ENCODE data around the gene SLC25A30.
"Not testable (repeated sequence)": the region's sequence is repeated elsewhere in the genome, so short reads cannot be mapped to it uniquely, and the experiment has no call there.

Gene SLC25A30

GRCh38 chr13:45426056-45426841 lies 8.1 kb upstream of the SLC25A30 start:
- not testable (repeated sequence) for DNase-seq

DNA sequence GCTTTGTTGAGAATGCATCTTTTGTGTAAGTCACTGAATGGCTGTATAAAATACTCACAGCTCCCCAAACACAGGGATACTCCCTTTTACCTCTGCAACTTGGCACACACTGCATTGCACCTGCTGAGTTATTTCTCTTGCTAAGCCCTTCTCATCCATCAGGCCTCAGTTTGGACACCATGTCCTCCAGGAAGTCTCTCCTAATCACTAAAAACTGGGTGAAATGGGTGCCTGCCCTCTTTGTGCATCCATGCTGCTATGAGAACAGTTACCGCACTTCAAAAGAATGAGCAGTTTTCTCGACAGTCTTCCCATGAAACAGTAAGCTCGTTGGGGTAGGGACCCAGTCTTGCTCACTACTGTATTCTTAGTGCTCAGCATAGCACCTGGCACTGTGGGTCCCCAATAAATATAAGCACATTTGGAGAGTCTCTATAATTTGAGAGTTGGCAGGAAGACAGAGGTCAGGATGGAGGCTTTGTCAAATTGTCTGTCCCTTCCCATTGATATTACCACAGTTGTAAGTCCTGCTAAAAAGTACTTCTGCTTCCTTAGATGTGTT lies 4.6 kb upstream of the SLC25A30 start:
- no peak for DNase-seq

DNA sequence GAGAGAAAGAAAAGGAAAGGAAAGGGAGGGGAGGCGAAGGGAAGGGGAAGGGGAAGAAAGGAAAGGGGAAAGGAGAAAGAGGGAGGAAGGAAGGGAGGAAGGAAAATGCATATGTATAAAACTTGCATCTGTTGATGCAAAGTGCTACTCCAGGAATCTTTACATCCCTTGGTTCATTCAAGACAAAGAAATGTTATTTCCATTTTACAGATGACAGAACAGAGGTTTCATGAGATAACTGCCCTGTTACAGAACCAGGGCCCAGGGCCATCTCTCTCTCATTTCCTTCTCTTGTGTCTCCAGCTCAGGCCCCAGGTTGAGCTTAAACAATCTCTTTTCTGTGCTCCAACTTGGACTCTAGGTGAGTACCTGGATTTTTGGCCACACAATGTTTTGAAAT lies 1.8 kb upstream of the SLC25A30 start:
- DNase-seq = no peak

DNA sequence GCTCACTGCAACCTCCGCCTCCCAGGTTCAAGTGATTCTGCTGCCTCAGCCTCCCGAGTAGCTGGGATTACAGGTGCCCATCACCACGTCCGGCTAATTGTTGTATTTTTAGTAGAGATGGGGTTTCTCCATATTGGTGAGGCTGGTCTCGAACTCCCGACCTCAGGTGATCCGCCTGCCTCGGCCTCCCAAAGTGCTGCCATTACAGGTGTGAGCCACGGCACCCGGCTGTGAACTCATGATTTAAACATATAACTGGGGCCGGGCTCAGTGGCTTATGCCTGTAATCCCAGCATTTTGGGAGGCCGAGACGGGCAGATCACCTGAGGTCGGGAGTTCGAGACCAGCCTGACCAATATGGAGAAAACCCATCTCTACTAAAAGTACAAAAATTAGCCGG lies 1.2 kb upstream of the SLC25A30 start:
- not testable (repeated sequence) for DNase-seq

DNA sequence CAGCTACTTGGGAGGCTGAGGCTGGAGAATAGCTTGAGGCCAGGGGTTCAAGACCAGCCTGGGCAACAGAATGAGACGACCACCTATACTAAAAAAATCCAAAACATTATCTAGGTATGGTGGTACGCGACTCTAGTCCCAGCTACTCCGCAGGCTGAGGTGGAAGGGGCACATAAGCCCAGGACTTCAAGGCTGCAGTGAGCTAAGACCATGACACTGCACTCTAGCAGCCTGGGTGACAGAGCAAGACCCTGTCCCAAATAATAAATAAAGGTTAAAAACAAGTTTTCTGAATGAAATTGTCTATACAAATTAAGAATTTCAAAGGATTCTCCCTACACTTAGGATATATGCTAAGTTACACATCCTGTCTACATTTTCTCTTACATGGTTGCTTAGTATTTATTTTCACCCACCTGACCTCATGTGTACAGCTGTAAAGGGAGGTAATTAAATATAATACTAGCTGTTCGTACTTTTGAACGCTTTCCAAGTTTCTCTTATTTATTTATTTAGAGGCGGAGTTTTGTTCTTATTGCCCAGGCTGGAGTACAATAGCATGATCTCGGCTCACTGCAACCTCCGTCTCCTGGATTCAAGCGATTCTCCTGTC lies 1.6 kb downstream of the SLC25A30 start:
- no peak for DNase-seq

DNA sequence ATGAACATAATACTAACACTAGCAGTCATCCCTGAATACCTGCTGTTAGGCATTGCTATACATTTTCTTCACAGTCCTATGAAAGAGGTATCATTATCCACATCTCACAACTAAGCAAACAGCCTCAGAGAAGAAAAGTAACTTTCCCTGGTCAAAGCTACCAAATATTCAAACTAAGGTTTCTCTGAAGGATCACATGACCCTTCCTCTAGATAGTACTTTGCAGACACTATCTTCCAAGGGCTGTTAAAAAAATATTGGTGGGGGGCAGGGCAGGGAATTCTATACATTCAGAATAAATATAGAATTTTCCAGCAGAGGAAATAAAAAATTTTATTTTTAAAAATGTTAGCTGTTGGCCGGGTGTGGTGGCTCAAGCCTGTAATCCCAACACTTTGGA lies 3.1 kb downstream of the SLC25A30 start:
- no peak for DNase-seq

DNA sequence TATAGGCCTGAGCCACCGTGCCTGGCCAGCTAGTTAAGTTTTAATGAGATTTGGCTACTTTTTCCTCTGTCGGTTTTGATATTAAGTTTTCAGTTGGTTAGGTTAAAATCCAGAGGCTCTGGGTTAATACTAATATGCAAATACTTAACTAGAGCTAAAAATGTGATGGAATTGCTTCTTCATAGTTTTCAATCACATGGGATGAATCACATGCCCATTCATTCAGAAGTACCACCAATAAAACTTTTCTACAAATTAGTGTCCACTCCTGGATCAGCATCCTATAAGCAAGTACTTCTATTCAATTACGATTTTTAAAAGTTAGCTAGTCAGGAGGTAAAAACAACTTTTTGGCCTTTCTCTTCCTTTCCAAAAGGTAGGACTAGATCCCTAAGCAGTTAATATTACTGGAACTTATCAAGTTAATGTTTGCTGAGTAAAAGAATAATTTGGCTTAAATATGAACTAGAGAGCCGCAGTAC lies 4.3 kb downstream of the SLC25A30 start:
- no peak for DNase-seq

- DNase-seq = no peak
These were observed 5.7 kb downstream of the SLC25A30 start for GRCh38 chr13:45412274-45413049.

GRCh38 chr13:45411631-45412030 lies 6.5 kb downstream of the SLC25A30 start:
- DNase-seq = no peak

DNA sequence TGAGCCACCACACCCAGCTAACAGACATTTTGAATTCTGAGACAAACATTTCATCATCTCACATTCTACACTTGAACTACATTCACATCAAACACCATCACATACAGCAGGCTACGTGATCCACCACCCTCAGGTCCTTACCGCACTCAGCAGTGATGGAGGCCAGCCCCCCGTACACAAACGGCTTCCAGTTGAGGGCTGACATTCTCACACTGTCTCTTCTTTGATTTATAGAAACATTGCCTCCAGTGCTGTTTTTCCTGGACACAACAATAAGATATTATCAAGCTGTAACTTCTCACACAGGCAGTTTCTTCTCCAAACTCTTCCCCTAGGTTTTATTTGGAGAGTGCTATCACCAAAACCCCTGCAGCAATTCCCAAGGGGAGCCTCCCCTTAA lies 7.0 kb downstream of the SLC25A30 start:
- DNase-seq = no peak

DNA sequence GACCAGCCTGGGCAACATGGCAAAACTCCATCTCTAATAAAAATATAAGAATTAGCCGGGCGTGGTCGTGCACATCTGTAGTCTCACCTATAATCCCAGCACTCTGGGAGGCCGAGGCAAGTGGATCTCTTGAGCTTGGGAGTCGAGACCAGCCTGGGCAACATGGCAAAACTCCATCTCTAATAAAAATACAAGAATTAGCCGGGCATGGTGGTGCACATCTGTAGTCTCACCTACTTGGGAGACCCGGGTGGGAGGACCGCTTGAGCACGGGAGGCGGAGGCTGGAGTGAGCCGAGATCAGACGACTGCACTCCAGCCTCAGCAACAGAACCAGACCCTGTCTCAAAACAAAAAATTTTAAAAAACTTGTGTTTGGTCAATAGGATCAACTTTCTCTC lies 7.7 kb downstream of the SLC25A30 start:
- no peak for DNase-seq

DNA sequence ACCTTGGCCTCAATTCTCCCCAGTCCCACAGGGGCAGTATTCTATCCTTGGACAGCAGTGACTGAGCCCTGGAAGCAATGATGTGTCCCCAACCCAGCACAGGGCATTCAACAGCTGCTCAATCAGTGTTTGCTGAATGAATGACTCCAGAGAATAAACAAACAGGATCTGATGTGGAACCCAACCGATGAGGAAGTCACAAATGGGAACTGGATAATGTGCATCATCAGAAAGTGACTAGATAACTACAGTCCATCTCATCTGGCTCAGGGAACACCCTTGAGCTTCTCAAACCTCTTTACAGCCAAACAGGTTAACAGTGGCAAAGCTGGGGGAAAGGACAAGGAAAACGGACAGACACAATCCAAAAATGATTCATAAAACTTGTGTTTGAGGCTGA lies 8.2 kb downstream of the SLC25A30 start:
- no peak for DNase-seq

GRCh38 chr13:45406421-45406820 lies 11.8 kb downstream of the SLC25A30 start:
- DNase-seq = no peak

DNA sequence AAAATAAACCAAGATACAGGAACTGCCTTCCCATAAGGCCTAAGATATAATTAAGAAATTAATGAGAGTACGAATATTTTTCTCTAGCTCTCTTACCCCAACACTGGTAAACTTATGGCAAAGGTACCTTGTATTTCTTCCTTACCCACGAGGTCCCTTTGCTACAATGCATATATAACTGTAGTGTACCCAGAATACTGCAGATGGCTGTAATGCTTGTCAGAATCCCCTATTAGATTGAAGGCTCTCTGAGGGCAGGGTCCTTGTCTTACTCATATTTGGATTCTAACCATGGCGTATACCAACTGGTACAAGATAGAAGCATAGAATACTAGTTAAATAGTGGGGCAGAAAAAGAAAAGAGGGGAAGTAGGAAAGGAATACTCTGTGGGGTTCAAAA lies 15.1 kb downstream of the SLC25A30 start:
- no peak for DNase-seq

GRCh38 chr13:45402641-45403040 lies 15.5 kb downstream of the SLC25A30 start:
- DNase-seq = no peak

GRCh38 chr13:45401314-45401713 lies 16.9 kb downstream of the SLC25A30 start:
- DNase-seq = no peak

DNA sequence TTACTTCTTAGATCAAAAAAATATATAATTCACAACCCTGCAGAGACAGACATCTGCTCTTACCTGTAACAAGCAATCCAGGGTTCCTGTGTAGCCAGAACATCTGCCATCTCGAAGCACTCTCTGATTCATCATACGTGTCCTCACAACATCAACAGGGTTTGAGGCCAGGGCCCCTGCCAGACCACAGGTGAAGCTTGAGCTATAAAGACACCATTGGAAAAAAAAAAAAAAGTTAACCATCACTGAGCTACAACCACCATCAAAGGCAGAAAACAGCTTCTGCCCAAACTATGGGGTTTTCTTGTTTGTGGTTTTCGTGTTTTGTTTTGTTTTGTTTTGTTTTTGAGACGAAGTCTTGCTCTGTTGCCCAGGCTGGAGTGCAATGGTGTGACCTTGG lies 19.3 kb downstream of the SLC25A30 start:
- DNase-seq = peak in 1 of 2 donors; percentile 51

- DNase-seq = peak in 1 of 2 donors; percentile 16
These were observed 21.6 kb downstream of the SLC25A30 start for GRCh38 chr13:45396533-45397095.

DNA sequence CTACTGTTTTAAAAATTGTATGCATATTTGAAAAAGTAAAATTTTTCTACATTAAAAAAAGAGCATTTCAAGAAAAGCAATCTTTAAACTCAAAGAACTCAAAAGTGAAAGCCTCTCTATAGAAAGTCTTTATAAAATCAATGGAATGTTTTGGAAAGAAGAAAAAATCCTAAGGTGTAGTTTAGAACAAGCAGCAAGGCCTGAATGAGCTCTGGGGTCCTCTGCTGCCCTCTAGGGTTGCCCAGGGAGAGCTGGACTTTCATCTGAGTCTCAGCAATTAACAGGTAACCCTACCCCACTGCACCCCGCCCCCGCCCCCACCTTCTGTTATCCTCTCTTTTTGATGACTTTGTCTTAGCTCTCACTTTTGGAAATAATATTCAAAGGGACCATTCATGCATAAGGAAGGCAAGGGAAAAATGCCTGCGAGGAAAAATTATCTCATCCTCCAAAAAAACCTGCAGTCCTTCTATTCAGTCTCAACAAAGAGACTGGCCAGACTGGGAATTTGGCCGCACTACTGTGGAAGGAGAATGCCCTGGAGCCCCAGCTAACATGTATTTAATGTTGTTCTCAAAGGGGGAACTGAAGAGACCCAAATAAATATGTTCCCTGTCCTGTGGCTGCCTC lies 24.1 kb downstream of the SLC25A30 start:
- DNase-seq = peak; percentile 21 to 51

- DNase-seq = no peak
These were observed 25.4 kb downstream of the SLC25A30 start for GRCh38 chr13:45392811-45393210.

- no peak for DNase-seq
These were observed 26.2 kb downstream of the SLC25A30 start for GRCh38 chr13:45391926-45392325.

GRCh38 chr13:45391128-45391527 lies 27.0 kb downstream of the SLC25A30 start:
- not testable (repeated sequence) for DNase-seq
